Prostate gland (tissue), 2 donors: ENCODE data around the gene ME3.

Experiments used
- CTCF ChIP-seq, 4 experiments: fragments of 200-600 bp in 2 of 4; fragments of 450-650 bp in 2 of 4; sonication (generic) in 2 of 4; IDR thresholded peaks; 1 replicate in 3 of 4; 2 replicates in 1 of 4; pipeline ENCODE4 v1.5.1; 2016 to 2019; ENCODE audit warnings: antibody characterized with exemption in 4 of 4, mild to moderate bottlenecking in 2 of 4, moderate library complexity in 2 of 4
- POLR2A ChIP-seq: fragments of 450-650 bp; IDR thresholded peaks from one replicate; pipeline ENCODE4 v1.6.1; 2016; ENCODE audit warnings: antibody characterized with exemption, mild to moderate bottlenecking
- POLR2AphosphoS5 ChIP-seq: sonication (generic); formaldehyde crosslinking; IDR thresholded peaks from one replicate; pipeline ENCODE4 v1.6.1; 2017; ENCODE audit warnings: antibody characterized with exemption

GRCh38 chr11:86722006-86722405 lies 49.6 kb upstream of the ME3 start:
- TF ChIP-seq POLR2AphosphoS5 (no peak), CTCF (IDR thresholded peaks at IDR 0.05) (no peak), POLR2A (no peak)
